ENCODE measurements around the gene NEXN.

NEXN gene

GRCh38 chr1:77987919-77988318 lies 99.5 kb downstream of the NEXN start:
- Histone ChIP-seq H3K27me3 (no peaks in the 10 kb centered on the region), H3K9me3 (no peaks in the 10 kb centered on the region), H3K36me3 (no peaks in the 10 kb centered on the region), H3K4me3 (no peak overlapping the region), H3K4me1 (peaks cover 0 to 25% (median 4%) of the 10 kb centered on the region in 4 donors), H3K27ac (no peak overlapping the region)
- TF ChIP-seq CTCF (IDR thresholded peaks at IDR 0.05), result no peak
- intact Hi-C loops (cut with DNase I; ENCODE audit: low total_unique reads), result no loop called here
- no peak for DNase-seq

GRCh38 chr1:77989744-77990143 lies 101.3 kb downstream of the NEXN start:
- H3K9me3 ChIP-seq, result no peaks in the 10 kb centered on the region
- peaks cover 0 to 22% (median 2%) of the 10 kb centered on the region in 4 donors for H3K4me1 ChIP-seq
- no peak overlapping the region for H3K27ac ChIP-seq
- DNase-seq, result no peak
- intact Hi-C loops (cut with DNase I; ENCODE audit: low total_unique reads), result no loop called here
- no peak for TF ChIP-seq CTCF (IDR thresholded peaks at IDR 0.05)
- no peaks in the 10 kb centered on the region for H3K27me3 ChIP-seq
- H3K4me3 ChIP-seq, result no peak overlapping the region
- H3K36me3 ChIP-seq, result no peaks in the 10 kb centered on the region

GRCh38 chr1:77990629-77991204 lies 102.3 kb downstream of the NEXN start:
- Histone ChIP-seq H3K4me1 (peaks cover 0 to 12% (median 2%) of the 10 kb centered on the region in 4 donors), H3K9me3 (no peaks in the 10 kb centered on the region), H3K27me3 (no peaks in the 10 kb centered on the region), H3K36me3 (no peaks in the 10 kb centered on the region), H3K4me3 (no peak overlapping the region), H3K27ac (no peak overlapping the region)
- no peak for TF ChIP-seq CTCF (IDR thresholded peaks at IDR 0.05)
- intact Hi-C loops (cut with DNase I; ENCODE audit: low total_unique reads), result no loop called here
- DNase-seq, result no peak

GRCh38 chr1:77991638-77992037 lies 103.2 kb downstream of the NEXN start:
- intact Hi-C loops (cut with DNase I; ENCODE audit: low total_unique reads), result no loop called here
- Histone ChIP-seq H3K36me3 (no peaks in the 10 kb centered on the region), H3K4me3 (no peak overlapping the region), H3K9me3 (no peaks in the 10 kb centered on the region), H3K4me1 (peaks cover 0 to 11% (median 2%) of the 10 kb centered on the region in 4 donors), H3K27ac (no peak overlapping the region), H3K27me3 (no peaks in the 10 kb centered on the region)
- no peak for TF ChIP-seq CTCF (IDR thresholded peaks at IDR 0.05)
- DNase-seq, result no peak
